ENCODE results near the gene DHX29. TPM values are rescaled to one million over a fixed set of nuclear protein-coding genes. Genes with fewer than 3 reads are reported as not detected.

DHX29 gene
- total RNA-seq = 17.9 and 18.1 TPM in 2 replicates
- total RNA-seq (2013) = 17.9 TPM
- polyA plus RNA-seq = 3.9 TPM in 2 replicates
- 5.1 and 7.1 TPM in 2 replicates for polyA minus RNA-seq

DNA sequence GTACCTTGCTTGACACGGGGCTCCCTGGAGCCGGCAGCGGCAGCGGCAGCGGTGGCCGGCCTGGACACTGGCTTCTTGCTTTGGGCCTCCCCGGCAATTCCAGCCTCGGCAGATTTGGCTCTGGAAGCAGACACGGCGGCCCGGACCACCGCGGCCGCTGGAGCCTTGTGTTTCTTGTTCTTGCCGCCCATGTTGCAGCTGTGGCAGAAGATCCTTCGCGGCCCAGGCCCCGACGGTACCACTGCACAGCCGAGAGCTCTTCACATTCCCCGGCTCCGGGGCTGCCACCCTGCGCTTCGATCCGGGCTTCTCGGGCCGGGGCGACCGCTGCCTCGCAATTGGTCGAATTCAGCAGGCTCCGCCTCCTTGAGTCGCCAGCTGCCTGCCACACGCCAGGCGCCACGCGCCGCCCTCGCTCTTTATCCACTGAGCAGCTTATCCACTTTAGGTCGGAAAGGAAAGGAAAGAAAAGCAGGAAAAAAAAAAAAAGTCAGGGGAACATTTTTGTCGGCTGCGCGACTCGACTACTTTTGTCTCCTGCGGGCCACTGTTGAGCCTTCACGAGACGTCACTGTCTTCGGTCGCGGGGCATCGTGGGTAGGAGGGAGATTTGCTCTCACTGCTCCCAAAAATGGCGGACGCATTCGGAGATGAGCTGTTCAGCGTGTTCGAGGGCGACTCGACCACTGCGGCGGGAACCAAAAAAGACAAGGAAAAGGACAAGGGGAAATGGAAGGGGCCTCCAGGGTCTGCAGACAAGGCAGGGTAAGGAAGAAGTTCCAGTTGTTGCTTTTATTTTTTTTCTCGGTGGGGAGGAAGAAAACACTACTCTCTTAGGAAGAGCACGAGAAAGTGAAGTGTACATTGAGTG is at the start of gene DHX29, which contains the start of gene MTREX:
DHX29 (minus strand) TSS at position 312 of the 871 bp plus-strand sequence; CDS start at position 191, 121 bp downstream.
MTREX (plus strand) TSS at position 607 of the 871 bp plus-strand sequence; CDS start at position 632, 25 bp downstream.
- H3K4me1 Mint-ChIP-seq = peaks cover 33% of the 10 kb centered on the region
- intact Hi-C loops (cut with micrococcal nuclease) = loop anchor here (1.0 to 10.0 kb wide), 8 partner anchors 17 to 1867 kb away; partner anchors contain the start of genes ARL15, CCNO, CDC20B and GPBP1
- H3K4me2 ChIP-seq (replicated peaks; ENCODE audit: low read depth, low read length, poor library complexity, severe bottlenecking) = peak within 1 kb of the TSS; percentile 91
- 1% methylated on average over 59 of the region's 62 CpGs for WGBS (ENCODE audit: insufficient coverage)
- ATAC-seq (ENCODE audit: low read depth) (peak; percentile 91), DNase-seq (peak; percentile 93)
- no peak for TF ChIP-seq CTCF (IDR thresholded peaks at IDR 0.05)
- no peak for TF ChIP-seq EZH2 (IDR thresholded peaks at IDR 0.05; ENCODE audit: borderline replicate concordance, insufficient read depth, low read depth, low read length, poor library complexity, severe bottlenecking)
- no peak within 1 kb of the TSS for H3K4me3 Mint-ChIP-seq
- no peaks in the 10 kb centered on the region for H3K27me3 ChIP-seq (replicated peaks in 1 of 4; ENCODE audit: control extremely low read depth in 1 of 4, control insufficient read depth in 3 of 4, insufficient read depth in 4 of 4, low read length in 3 of 4)
- H3K27me3 Mint-ChIP-seq = no peaks in the 10 kb centered on the region
- peaks cover 9% of the 10 kb centered on the region for H4K20me1 ChIP-seq (ENCODE audit: control insufficient read depth, insufficient read depth, low read length, poor library complexity, severe bottlenecking)
- no peaks in the 10 kb centered on the region for H3K9me3 Mint-ChIP-seq (ENCODE audit: insufficient read depth)
- H3K36me3 ChIP-seq (replicated peaks in 1 of 2; ENCODE audit: control extremely low read depth in 1 of 2, control insufficient read depth in 1 of 2, extremely low read depth in 1 of 2, insufficient read depth in 2 of 2, low read length in 1 of 2) = peaks cover 2 to 4% of the 10 kb centered on the region in 2 experiments
- CTCF ChIA-PET = interaction anchor here (0.6 to 2.0 kb wide), 5 partner anchors 15 to 790 kb away, joined by 3 to 7 read pairs (median 5); partner anchors contain the start of gene SNX18
- H3K9me3 ChIP-seq (ENCODE audit: control extremely low read depth in 1 of 3, control insufficient read depth in 2 of 3, insufficient read depth in 1 of 3, low read length in 2 of 3) = no peaks in the 10 kb centered on the region
- H2AFZ ChIP-seq (ENCODE audit: insufficient read depth, low read depth, low read length, poor library complexity, severe bottlenecking) = peak within 1 kb of the TSS; percentile 98
- POLR2A ChIA-PET = interaction anchor here (0.7 to 1.8 kb wide), 5 partner anchors 227 to 1867 kb away, joined by 3 to 4 read pairs (median 3); partner anchors contain the start of genes IL6ST and PLPP1
- peaks cover 89% of the 10 kb centered on the region for H3K79me2 ChIP-seq (ENCODE audit: control insufficient read depth, insufficient read depth, low read length)
- H3K9ac ChIP-seq (ENCODE audit: low read length) = peak within 1 kb of the TSS; percentile 99
- H3K4me3 ChIP-seq (ENCODE audit: control extremely low read depth in 1 of 5, extremely low read depth in 1 of 5, insufficient read depth in 1 of 5, low read depth in 2 of 5, low read length in 4 of 5) = peak within 1 kb of the TSS; percentile 68 to 99 (median 96)
- H3K27ac Mint-ChIP-seq = no peak within 1 kb of the TSS
- peaks cover 45 to 46% of the 10 kb centered on the region in 2 donors for H3K4me1 ChIP-seq (ENCODE audit: control insufficient read depth in 2 of 2, insufficient read depth in 2 of 2, low read length in 2 of 2)
- H3K27ac ChIP-seq (ENCODE audit: low read length in 2 of 2) = peak within 1 kb of the TSS; percentile 88 to 98
